Activated T-helper 1 cell treated with Interleukin-2 at 50 U/mL for 16 hours (primary cell): ENCODE data around the gene FBN2.
"Not testable (repeated sequence)": the region's sequence is repeated elsewhere in the genome, so short reads cannot be mapped to it uniquely, and the experiment has no call there.

Experiments used
- DNase-seq: peaks from one replicate; pipeline ENCODE4 v3.0.0-alpha.2; 2020; ENCODE audit warnings: low read depth

Gene FBN2

GRCh38 chr5:128357226-128357625, 180.8 kb downstream of the FBN2 start:
- DNase-seq = no peak

- no peak for DNase-seq
These were observed 182.1 kb downstream of the FBN2 start for GRCh38 chr5:128355961-128356360.

GRCh38 chr5:128353441-128354107, 184.5 kb downstream of the FBN2 start:
- no peak for DNase-seq

- DNase-seq = no peak
These were observed 187.3 kb downstream of the FBN2 start for GRCh38 chr5:128350705-128351104.

- no peak for DNase-seq
These were observed 188.8 kb downstream of the FBN2 start for GRCh38 chr5:128349044-128349858.

GRCh38 chr5:128346038-128346437, 192.0 kb downstream of the FBN2 start:
- no peak for DNase-seq

GRCh38 chr5:128345247-128345646, 192.8 kb downstream of the FBN2 start:
- no peak for DNase-seq

- no peak for DNase-seq
These were observed 194.9 kb downstream of the FBN2 start for GRCh38 chr5:128343168-128343567.

GRCh38 chr5:128341056-128341455, 197.0 kb downstream of the FBN2 start:
- DNase-seq = no peak

GRCh38 chr5:128340648-128341047, 197.4 kb downstream of the FBN2 start:
- DNase-seq = no peak

- DNase-seq = no peak
These were observed 198.5 kb downstream of the FBN2 start for GRCh38 chr5:128339585-128339984.

- DNase-seq = no peak
These were observed 199.4 kb downstream of the FBN2 start for GRCh38 chr5:128338649-128339048.

- DNase-seq = no peak
These were observed 202.7 kb downstream of the FBN2 start for GRCh38 chr5:128335339-128335738.

- DNase-seq = no peak
These were observed 203.9 kb downstream of the FBN2 start for GRCh38 chr5:128334010-128334716.

- no peak for DNase-seq
These were observed 206.8 kb downstream of the FBN2 start for GRCh38 chr5:128331261-128331660.

- no peak for DNase-seq
These were observed 208.6 kb downstream of the FBN2 start for GRCh38 chr5:128329386-128329939.

GRCh38 chr5:128328446-128328845, 209.6 kb downstream of the FBN2 start:
- no peak for DNase-seq

- no peak for DNase-seq
These were observed 210.0 kb downstream of the FBN2 start for GRCh38 chr5:128328007-128328406.

- DNase-seq = not testable (repeated sequence)
These were observed 216.6 kb downstream of the FBN2 start for GRCh38 chr5:128321418-128321817.

- DNase-seq = no peak
These were observed 219.4 kb downstream of the FBN2 start for GRCh38 chr5:128318691-128319090.

GRCh38 chr5:128317481-128317880, 220.6 kb downstream of the FBN2 start:
- no peak for DNase-seq

- no peak for DNase-seq
These were observed 222.4 kb downstream of the FBN2 start for GRCh38 chr5:128315671-128316070.

GRCh38 chr5:128305341-128305740, 232.7 kb downstream of the FBN2 start:
- no peak for DNase-seq
